Measurements from ENCODE around the gene SLC5A2.

DNA sequence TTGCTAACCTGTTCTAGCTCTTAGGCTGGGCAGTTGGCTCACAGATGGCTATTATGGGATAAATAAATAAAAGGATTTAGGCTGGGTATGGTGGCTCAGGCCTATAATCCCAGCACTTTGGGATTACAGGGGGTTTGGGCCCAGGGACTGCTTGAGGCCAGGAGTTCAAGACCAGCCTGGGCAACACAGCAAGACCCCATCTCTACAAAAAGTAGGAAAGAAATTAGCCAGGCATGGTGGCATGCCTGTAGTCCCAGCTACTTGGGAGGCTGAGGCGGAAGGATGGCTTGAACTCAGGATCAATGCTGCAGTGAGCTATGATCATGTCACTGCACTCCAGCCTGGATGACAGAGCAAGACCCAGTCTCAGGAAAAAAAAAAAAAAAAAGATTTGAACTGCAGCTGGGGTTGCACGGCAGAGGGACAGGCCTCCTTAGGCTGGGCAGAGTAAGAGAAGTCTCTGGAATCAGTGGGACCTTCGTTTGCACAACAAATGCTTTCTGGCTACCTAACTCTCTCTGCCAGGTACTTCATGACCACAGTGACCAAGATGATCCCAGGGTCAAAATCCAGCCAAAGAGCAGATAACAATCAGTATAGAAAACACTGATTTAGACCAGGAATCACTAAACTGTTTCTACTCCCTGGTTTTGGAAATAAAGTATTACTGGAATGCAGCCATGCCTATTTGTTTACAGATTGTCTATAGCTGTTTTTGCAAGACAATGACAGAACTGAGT is 18.5 kb downstream of the SLC5A2 start:
- TF ChIP-seq, protein P1, sequence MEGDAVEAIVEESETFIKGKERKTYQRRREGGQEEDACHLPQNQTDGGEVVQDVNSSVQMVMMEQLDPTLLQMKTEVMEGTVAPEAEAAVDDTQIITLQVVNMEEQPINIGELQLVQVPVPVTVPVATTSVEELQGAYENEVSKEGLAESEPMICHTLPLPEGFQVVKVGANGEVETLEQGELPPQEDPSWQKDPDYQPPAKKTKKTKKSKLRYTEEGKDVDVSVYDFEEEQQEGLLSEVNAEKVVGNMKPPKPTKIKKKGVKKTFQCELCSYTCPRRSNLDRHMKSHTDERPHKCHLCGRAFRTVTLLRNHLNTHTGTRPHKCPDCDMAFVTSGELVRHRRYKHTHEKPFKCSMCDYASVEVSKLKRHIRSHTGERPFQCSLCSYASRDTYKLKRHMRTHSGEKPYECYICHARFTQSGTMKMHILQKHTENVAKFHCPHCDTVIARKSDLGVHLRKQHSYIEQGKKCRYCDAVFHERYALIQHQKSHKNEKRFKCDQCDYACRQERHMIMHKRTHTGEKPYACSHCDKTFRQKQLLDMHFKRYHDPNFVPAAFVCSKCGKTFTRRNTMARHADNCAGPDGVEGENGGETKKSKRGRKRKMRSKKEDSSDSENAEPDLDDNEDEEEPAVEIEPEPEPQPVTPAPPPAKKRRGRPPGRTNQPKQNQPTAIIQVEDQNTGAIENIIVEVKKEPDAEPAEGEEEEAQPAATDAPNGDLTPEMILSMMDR (IDR thresholded peaks at IDR 0.05; ENCODE audit: low read length): no peak
- TF ChIP-seq EZH2phosphoT487 (IDR thresholded peaks at IDR 0.05; ENCODE audit: low read length): no peak
